Measurements from ENCODE around the gene SELL. TPM values are rescaled to one million over a fixed set of nuclear protein-coding genes. Genes with fewer than 3 reads are reported as not detected.
A peak's percentile ranks its signal among the peaks of the same experiment; 100 is the strongest.
"Not testable (repeated sequence)": the region's sequence is repeated elsewhere in the genome, so short reads cannot be mapped to it uniquely, and the experiment has no call there.

SELL gene
- total RNA-seq, 2 experiments from 2014 or later = 362 to 365 TPM

- Mint-ChIP-seq H3K27ac (no peak overlapping the region), H3K4me1 (ENCODE audit: low read depth) (no peaks in the 10 kb centered on the region), H3K36me3 (ENCODE audit: low read depth) (no peaks in the 10 kb centered on the region), H3K4me3 (no peak overlapping the region), H3K27me3 (ENCODE audit: low read depth) (no peaks in the 10 kb centered on the region), H3K9me3 (no peaks in the 10 kb centered on the region)
- no peak for DNase-seq
- CTCF ChIA-PET = interaction anchor here (0.6 to 1.2 kb wide), 4 partner anchors 15 to 213 kb away, joined by 3 to 4 read pairs (median 4); no protein-coding TSS in a partner anchor
- intact Hi-C loops (cut with micrococcal nuclease) = no loop called here
Measured at GRCh38 chr1:169726851-169727250, 15.4 kb upstream of the SELL start.

- Mint-ChIP-seq H3K27ac (no peak overlapping the region), H3K27me3 (ENCODE audit: low read depth) (no peaks in the 10 kb centered on the region)
Measured at GRCh38 chr1:169725930-169726329, 14.5 kb upstream of the SELL start.

GRCh38 chr1:169724168-169724567 lies 12.7 kb upstream of the SELL start:
- intact Hi-C loops (cut with micrococcal nuclease) = no loop called here
- Mint-ChIP-seq H3K4me3 (no peak overlapping the region), H3K27ac (no peak overlapping the region), H3K9me3 (no peaks in the 10 kb centered on the region), H3K36me3 (ENCODE audit: low read depth) (no peaks in the 10 kb centered on the region), H3K4me1 (ENCODE audit: low read depth) (no peaks in the 10 kb centered on the region), H3K27me3 (ENCODE audit: low read depth) (no peaks in the 10 kb centered on the region)
- no peak for DNase-seq
- CTCF ChIA-PET = no interaction called here

More at GRCh38 chr1:169725930-169726329, 14.5 kb upstream of the SELL start:
- H3K36me3 Mint-ChIP-seq (ENCODE audit: low read depth) = no peaks in the 10 kb centered on the region
- no peak overlapping the region for H3K4me3 Mint-ChIP-seq
- intact Hi-C loops (cut with micrococcal nuclease) = no loop called here
- H3K9me3 Mint-ChIP-seq = no peaks in the 10 kb centered on the region
- DNase-seq = no peak
- H3K4me1 Mint-ChIP-seq (ENCODE audit: low read depth) = no peaks in the 10 kb centered on the region
- CTCF ChIA-PET = interaction anchor here (0.9 to 1.2 kb wide), 2 partner anchors 14 to 124 kb away, joined by 3 to 4 read pairs; no protein-coding TSS in a partner anchor

- no peaks in the 10 kb centered on the region for H3K4me1 Mint-ChIP-seq (ENCODE audit: low read depth)
- H3K36me3 Mint-ChIP-seq (ENCODE audit: low read depth) = no peaks in the 10 kb centered on the region
- H3K27me3 Mint-ChIP-seq (ENCODE audit: low read depth) = no peaks in the 10 kb centered on the region
- H3K4me3 Mint-ChIP-seq = no peak overlapping the region
- no peak for DNase-seq
- H3K27ac Mint-ChIP-seq = no peak overlapping the region
- intact Hi-C loops (cut with micrococcal nuclease) = no loop called here
- CTCF ChIA-PET = no interaction called here
- H3K9me3 Mint-ChIP-seq = no peaks in the 10 kb centered on the region
Measured at GRCh38 chr1:169723763-169724162, 12.3 kb upstream of the SELL start.

DNA sequence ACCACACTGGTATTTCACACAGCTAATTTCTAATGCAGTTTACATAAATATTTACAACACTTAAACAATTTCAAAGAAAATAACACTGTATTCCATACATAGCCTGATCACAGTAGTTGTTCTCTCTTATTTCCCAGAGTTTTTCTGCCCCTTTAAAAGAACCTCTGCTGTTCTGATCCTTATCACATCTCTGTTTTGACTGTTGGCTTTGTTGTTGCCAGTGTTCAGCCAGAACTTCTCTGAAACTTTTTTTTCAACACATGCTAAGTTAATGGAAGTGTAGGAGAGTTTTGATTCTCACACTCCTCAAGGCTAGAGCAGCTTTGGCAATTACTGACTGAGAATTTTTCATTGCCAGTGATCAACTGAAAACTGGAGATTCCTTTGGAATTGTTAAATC lies 11.4 kb upstream of the SELL start:
- CTCF ChIA-PET = interaction anchor here (0.8 to 1.4 kb wide), 3 partner anchors 10 to 154 kb away, joined by 3 to 8 read pairs (median 3); no protein-coding TSS in a partner anchor
- Mint-ChIP-seq H3K27me3 (ENCODE audit: low read depth) (no peaks in the 10 kb centered on the region), H3K4me1 (ENCODE audit: low read depth) (no peaks in the 10 kb centered on the region), H3K27ac (no peak overlapping the region), H3K9me3 (no peaks in the 10 kb centered on the region), H3K4me3 (no peak overlapping the region), H3K36me3 (ENCODE audit: low read depth) (no peaks in the 10 kb centered on the region)
- DNase-seq = no peak
- intact Hi-C loops (cut with micrococcal nuclease) = no loop called here

- H3K27ac Mint-ChIP-seq; H3K4me1 Mint-ChIP-seq (ENCODE audit: low read depth); DNase-seq; H3K27me3 Mint-ChIP-seq (ENCODE audit: low read depth); H3K9me3 Mint-ChIP-seq; intact Hi-C loops (cut with micrococcal nuclease); H3K4me3 Mint-ChIP-seq; H3K36me3 Mint-ChIP-seq (ENCODE audit: low read depth): not testable (repeated sequence)
- CTCF ChIA-PET = interaction anchor here (1.5 to 11.0 kb wide), 2 partner anchors 112 to 113 kb away, joined by 8 to 262 read pairs; no protein-coding TSS in a partner anchor
Measured at GRCh38 chr1:169715100-169715499, 3.7 kb upstream of the SELL start.

GRCh38 chr1:169713090-169713489 lies 1.7 kb upstream of the SELL start:
- H3K27me3 Mint-ChIP-seq (ENCODE audit: low read depth); H3K27ac Mint-ChIP-seq; H3K4me3 Mint-ChIP-seq; DNase-seq; H3K9me3 Mint-ChIP-seq; H3K4me1 Mint-ChIP-seq (ENCODE audit: low read depth): not testable (repeated sequence)
- H3K36me3 Mint-ChIP-seq (ENCODE audit: low read depth) = peaks cover 17% of the 10 kb centered on the region
- intact Hi-C loops (cut with micrococcal nuclease) = loop anchor here (5.0 kb wide), 2 partner anchors 606 to 1111 kb away; partner anchors contain the start of gene ATP1B1
- CTCF ChIA-PET = interaction anchor here (0.9 to 11.0 kb wide), 20 partner anchors 8 to 231 kb away, joined by 3 to 262 read pairs (median 7); partner anchors contain the start of genes F5 and METTL18

- Mint-ChIP-seq H3K27ac (peak overlapping the region; percentile 94), H3K9me3 (peaks cover 6% of the 10 kb centered on the region), H3K4me3 (no peak overlapping the region), H3K4me1 (ENCODE audit: low read depth) (peaks cover 7% of the 10 kb centered on the region), H3K27me3 (ENCODE audit: low read depth) (peaks cover 5% of the 10 kb centered on the region), H3K36me3 (ENCODE audit: low read depth) (peaks cover 20% of the 10 kb centered on the region)
- no peak for DNase-seq
- CTCF ChIA-PET = interaction anchor here (0.6 to 11.0 kb wide), 41 partner anchors 9 to 452 kb away, joined by 3 to 262 read pairs (median 5); partner anchors contain the start of genes F5 and METTL18
- intact Hi-C loops (cut with micrococcal nuclease) = loop anchor here (1.0 to 5.0 kb wide), 5 partner anchors 162 to 1110 kb away; partner anchors contain the start of genes ATP1B1 and SLC19A2
Measured at GRCh38 chr1:169712309-169712631, 850 bp upstream of the SELL start.

DNA sequence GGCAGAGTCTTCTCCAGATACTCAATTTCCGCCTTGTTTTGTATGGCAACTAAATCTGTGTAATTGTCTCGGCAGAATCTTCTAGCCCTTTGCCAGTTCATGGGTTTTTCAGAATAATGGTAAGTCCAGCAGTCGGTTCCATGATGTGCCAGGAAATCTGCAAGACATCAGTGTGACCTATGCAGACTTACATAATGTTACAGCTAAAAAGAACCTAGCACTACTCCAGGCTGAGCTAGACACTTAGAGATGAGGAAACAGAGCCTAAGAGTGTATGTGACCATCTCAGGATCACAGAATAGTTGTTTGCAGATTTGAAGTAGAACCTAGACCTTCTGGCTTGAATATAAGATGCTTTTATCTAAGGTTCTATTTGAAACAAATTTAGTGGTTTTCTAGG lies 2.8 kb downstream of the SELL start:
- peaks cover 43% of the 10 kb centered on the region for H3K4me1 Mint-ChIP-seq (ENCODE audit: low read depth)
- peaks cover 3% of the 10 kb centered on the region for H3K9me3 Mint-ChIP-seq
- peak overlapping the region; percentile 80 for H3K4me3 Mint-ChIP-seq
- H3K36me3 Mint-ChIP-seq (ENCODE audit: low read depth) = peaks cover 56% of the 10 kb centered on the region
- CTCF ChIA-PET = interaction anchor here (1.3 to 11.0 kb wide), 7 partner anchors 10 to 133 kb away, joined by 3 to 262 read pairs (median 12); partner anchors contain the start of gene F5
- no peaks in the 10 kb centered on the region for H3K27me3 Mint-ChIP-seq (ENCODE audit: low read depth)
- no peak for DNase-seq
- H3K27ac Mint-ChIP-seq = peak overlapping the region; percentile 94
- intact Hi-C loops (cut with micrococcal nuclease) = loop anchor here (1.0 to 10.0 kb wide), 2 partner anchors 10 to 366 kb away; partner anchors contain the start of gene KIFAP3

DNA sequence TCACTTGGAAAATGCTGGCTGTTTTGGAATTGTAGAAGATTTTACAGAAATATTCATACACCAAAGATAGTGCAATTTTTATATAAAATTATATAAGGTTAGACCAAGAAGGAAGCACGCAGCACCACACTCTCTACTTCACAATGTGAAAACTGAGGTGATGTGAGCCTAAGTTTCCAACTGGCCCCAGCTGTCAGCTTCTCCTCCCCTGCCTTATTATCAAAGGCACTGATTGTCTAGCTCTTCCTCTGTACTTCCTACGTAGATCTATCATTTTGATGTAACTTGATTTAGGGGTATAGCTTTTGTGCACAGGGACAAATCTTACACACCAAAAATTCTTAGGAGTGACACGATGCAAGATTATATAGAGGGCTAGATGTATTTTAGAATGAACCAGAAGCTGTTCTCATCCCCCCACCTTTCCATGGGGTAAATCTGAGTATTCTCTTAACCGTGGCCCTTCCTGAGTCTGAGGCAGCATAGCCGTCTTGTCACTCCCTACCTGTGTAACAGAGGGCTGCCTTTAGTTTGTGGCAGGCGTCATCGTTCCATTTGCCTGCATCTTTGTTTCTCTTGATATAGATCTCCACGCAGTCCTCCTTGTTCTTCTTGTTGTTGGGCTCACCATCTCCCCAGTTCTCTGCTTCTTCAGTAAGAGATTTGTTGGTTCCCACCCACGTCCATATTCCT lies 3.4 kb downstream of the SELL start:
- H3K4me3 Mint-ChIP-seq = peak overlapping the region; percentile 80
- intact Hi-C loops (cut with micrococcal nuclease) = loop anchor here (1.0 to 10.0 kb wide), 2 partner anchors 10 to 367 kb away; partner anchors contain the start of gene KIFAP3
- H3K27ac Mint-ChIP-seq = peak overlapping the region; percentile 94
- H3K9me3 Mint-ChIP-seq = peaks cover 1% of the 10 kb centered on the region
- H3K36me3 Mint-ChIP-seq (ENCODE audit: low read depth) = peaks cover 62% of the 10 kb centered on the region
- no peaks in the 10 kb centered on the region for H3K27me3 Mint-ChIP-seq (ENCODE audit: low read depth)
- H3K4me1 Mint-ChIP-seq (ENCODE audit: low read depth) = peaks cover 48% of the 10 kb centered on the region
- DNase-seq = peak; percentile 63
- CTCF ChIA-PET = interaction anchor here (0.6 to 11.0 kb wide), 9 partner anchors 9 to 132 kb away, joined by 3 to 262 read pairs (median 8); partner anchors contain the start of gene F5

GRCh38 chr1:169704797-169705196 lies 6.6 kb downstream of the SELL start:
- Mint-ChIP-seq H3K27me3 (ENCODE audit: low read depth) (no peaks in the 10 kb centered on the region), H3K4me1 (ENCODE audit: low read depth) (peaks cover 72% of the 10 kb centered on the region), H3K36me3 (ENCODE audit: low read depth) (peaks cover 90% of the 10 kb centered on the region), H3K9me3 (no peaks in the 10 kb centered on the region), H3K27ac (peak overlapping the region; percentile 94), H3K4me3 (peak overlapping the region; percentile 76)
- CTCF ChIA-PET = interaction anchor here (1.4 to 11.0 kb wide), 4 partner anchors 13 to 118 kb away, joined by 3 to 262 read pairs (median 88); partner anchors contain the start of gene F5
- intact Hi-C loops (cut with micrococcal nuclease) = loop anchor here (5.0 to 10.0 kb wide), 2 partner anchors 370 to 1783 kb away; partner anchors contain the start of genes KIFAP3 and PRRC2C
- DNase-seq = no peak

GRCh38 chr1:169701261-169702005 lies 10.0 kb downstream of the SELL start:
- H3K4me1 Mint-ChIP-seq (ENCODE audit: low read depth) = peaks cover 95% of the 10 kb centered on the region
- peak overlapping the region; percentile 94 for H3K27ac Mint-ChIP-seq
- H3K27me3 Mint-ChIP-seq (ENCODE audit: low read depth) = no peaks in the 10 kb centered on the region
- H3K9me3 Mint-ChIP-seq = no peaks in the 10 kb centered on the region
- CTCF ChIA-PET = interaction anchor here (0.9 to 5.5 kb wide), 7 partner anchors 7 to 99 kb away, joined by 3 to 48 read pairs (median 9); no protein-coding TSS in a partner anchor
- no peak for DNase-seq
- peaks cover 91% of the 10 kb centered on the region for H3K36me3 Mint-ChIP-seq (ENCODE audit: low read depth)
- H3K4me3 Mint-ChIP-seq = peak overlapping the region; percentile 16
- intact Hi-C loops (cut with micrococcal nuclease) = loop anchor here (5.0 to 10.0 kb wide), 2 partner anchors 373 to 1786 kb away; partner anchors contain the start of genes KIFAP3 and PRRC2C

All from activated naive CD4-positive, alpha-beta T cell treated with anti-CD3 and anti-CD28 coated beads for 36 hours (primary cell).